Effector memory CD4-positive, alpha-beta T cell (primary cell): ENCODE results near the gene PEX11G.
"Not testable (repeated sequence)": the region's sequence is repeated elsewhere in the genome, so short reads cannot be mapped to it uniquely, and the experiment has no call there.

Experiments used
- DNase-seq, 3 donors: peaks; one replicate each; pipeline ENCODE4 v3.0.0-alpha.2; 2020
- H3K27ac ChIP-seq: 2 replicates; pipeline ENCODE4 v1.7.0; 2013; ENCODE audit warnings: mild to moderate bottlenecking, low read length, moderate library complexity; ENCODE audit not compliant: insufficient read depth, poor library complexity, severe bottlenecking
- H3K27me3 ChIP-seq: replicated peaks from 2 replicates; pipeline ENCODE4 v1.7.0; 2013; ENCODE audit warnings: mild to moderate bottlenecking, low read length; ENCODE audit not compliant: insufficient read depth, control insufficient read depth, poor library complexity, severe bottlenecking
- H3K36me3 ChIP-seq: 2 replicates; pipeline ENCODE4 v1.7.0; 2013; ENCODE audit warnings: mild to moderate bottlenecking, low read length, moderate library complexity; ENCODE audit not compliant: control insufficient read depth, insufficient read depth
- H3K4me1 ChIP-seq: 2 replicates; pipeline ENCODE4 v1.7.0; 2013; ENCODE audit warnings: low read length, mild to moderate bottlenecking; ENCODE audit not compliant: control insufficient read depth, insufficient read depth, poor library complexity, severe bottlenecking
- H3K4me3 ChIP-seq: 2 replicates; pipeline ENCODE4 v1.7.0; 2013; ENCODE audit warnings: low read length, low read depth, mild to moderate bottlenecking; ENCODE audit not compliant: insufficient read depth, poor library complexity, severe bottlenecking
- H3K9me3 ChIP-seq: 2 replicates; pipeline ENCODE4 v1.7.0; 2013; ENCODE audit warnings: mild to moderate bottlenecking, low read length, moderate library complexity; ENCODE audit not compliant: control insufficient read depth

PEX11G gene

GRCh38 chr19:7450243-7451223 lies 38.3 kb downstream of the PEX11G start:
- Histone ChIP-seq H3K27me3 (no peaks in the 10 kb centered on the region), H3K4me3 (no peak overlapping the region), H3K9me3 (no peaks in the 10 kb centered on the region), H3K27ac (no peak overlapping the region), H3K36me3 (peaks cover 77% of the 10 kb centered on the region), H3K4me1 (no peaks in the 10 kb centered on the region)
- no peak for DNase-seq

- not testable (repeated sequence) for H3K9me3 ChIP-seq, DNase-seq, H3K27ac ChIP-seq, H3K4me1 ChIP-seq, H3K27me3 ChIP-seq, H3K4me3 ChIP-seq
- H3K36me3 ChIP-seq = peaks cover 77% of the 10 kb centered on the region
These were observed 39.3 kb downstream of the PEX11G start for GRCh38 chr19:7449391-7450070.

- DNase-seq = no peak
- Histone ChIP-seq H3K36me3 (peaks cover 79% of the 10 kb centered on the region), H3K27me3 (no peaks in the 10 kb centered on the region), H3K4me3 (no peak overlapping the region), H3K27ac (no peak overlapping the region), H3K4me1 (no peaks in the 10 kb centered on the region), H3K9me3 (no peaks in the 10 kb centered on the region)
These were observed 41.2 kb downstream of the PEX11G start for GRCh38 chr19:7447648-7448047.

- Histone ChIP-seq H3K27me3 (no peaks in the 10 kb centered on the region), H3K9me3 (no peaks in the 10 kb centered on the region), H3K4me3 (no peak overlapping the region), H3K4me1 (no peaks in the 10 kb centered on the region), H3K27ac (no peak overlapping the region), H3K36me3 (peaks cover 87% of the 10 kb centered on the region)
- DNase-seq = no peak
These were observed 43.7 kb downstream of the PEX11G start for GRCh38 chr19:7445104-7445503.

GRCh38 chr19:7444042-7444441 lies 44.8 kb downstream of the PEX11G start:
- Histone ChIP-seq H3K4me3 (no peak overlapping the region), H3K9me3 (no peaks in the 10 kb centered on the region), H3K4me1 (no peaks in the 10 kb centered on the region), H3K36me3 (peaks cover 96% of the 10 kb centered on the region), H3K27me3 (no peaks in the 10 kb centered on the region), H3K27ac (no peak overlapping the region)
- DNase-seq = no peak

- Histone ChIP-seq H3K4me1 (no peaks in the 10 kb centered on the region), H3K36me3 (peaks cover 89% of the 10 kb centered on the region), H3K27ac (peak overlapping the region; percentile 11), H3K4me3 (no peak overlapping the region), H3K9me3 (no peaks in the 10 kb centered on the region), H3K27me3 (no peaks in the 10 kb centered on the region)
- no peak for DNase-seq
These were observed 46.4 kb downstream of the PEX11G start for GRCh38 chr19:7442423-7442822.

GRCh38 chr19:7441468-7442146 lies 47.2 kb downstream of the PEX11G start:
- no peak overlapping the region for H3K4me3 ChIP-seq
- H3K4me1 ChIP-seq = no peaks in the 10 kb centered on the region
- H3K27me3 ChIP-seq = no peaks in the 10 kb centered on the region
- no peak overlapping the region for H3K27ac ChIP-seq
- no peaks in the 10 kb centered on the region for H3K9me3 ChIP-seq
- DNase-seq = no peak
- peaks cover 83% of the 10 kb centered on the region for H3K36me3 ChIP-seq

- DNase-seq = no peak
- H3K27ac ChIP-seq = no peak overlapping the region
- H3K36me3 ChIP-seq = peaks cover 79% of the 10 kb centered on the region
- H3K4me1 ChIP-seq = no peaks in the 10 kb centered on the region
- H3K4me3 ChIP-seq = no peak overlapping the region
- no peaks in the 10 kb centered on the region for H3K9me3 ChIP-seq
- H3K27me3 ChIP-seq = no peaks in the 10 kb centered on the region
These were observed 48.5 kb downstream of the PEX11G start for GRCh38 chr19:7440188-7440975.

GRCh38 chr19:7435586-7435985 lies 53.2 kb downstream of the PEX11G start:
- Histone ChIP-seq H3K27ac (no peak overlapping the region), H3K4me1 (no peaks in the 10 kb centered on the region), H3K9me3 (no peaks in the 10 kb centered on the region), H3K4me3 (no peak overlapping the region), H3K27me3 (no peaks in the 10 kb centered on the region), H3K36me3 (peaks cover 70% of the 10 kb centered on the region)
- no peak for DNase-seq
